ENCODE measurements around the gene CNKSR1.
"Not testable (repeated sequence)": the region's sequence is repeated elsewhere in the genome, so short reads cannot be mapped to it uniquely, and the experiment has no call there.

The CNKSR1 gene

DNA sequence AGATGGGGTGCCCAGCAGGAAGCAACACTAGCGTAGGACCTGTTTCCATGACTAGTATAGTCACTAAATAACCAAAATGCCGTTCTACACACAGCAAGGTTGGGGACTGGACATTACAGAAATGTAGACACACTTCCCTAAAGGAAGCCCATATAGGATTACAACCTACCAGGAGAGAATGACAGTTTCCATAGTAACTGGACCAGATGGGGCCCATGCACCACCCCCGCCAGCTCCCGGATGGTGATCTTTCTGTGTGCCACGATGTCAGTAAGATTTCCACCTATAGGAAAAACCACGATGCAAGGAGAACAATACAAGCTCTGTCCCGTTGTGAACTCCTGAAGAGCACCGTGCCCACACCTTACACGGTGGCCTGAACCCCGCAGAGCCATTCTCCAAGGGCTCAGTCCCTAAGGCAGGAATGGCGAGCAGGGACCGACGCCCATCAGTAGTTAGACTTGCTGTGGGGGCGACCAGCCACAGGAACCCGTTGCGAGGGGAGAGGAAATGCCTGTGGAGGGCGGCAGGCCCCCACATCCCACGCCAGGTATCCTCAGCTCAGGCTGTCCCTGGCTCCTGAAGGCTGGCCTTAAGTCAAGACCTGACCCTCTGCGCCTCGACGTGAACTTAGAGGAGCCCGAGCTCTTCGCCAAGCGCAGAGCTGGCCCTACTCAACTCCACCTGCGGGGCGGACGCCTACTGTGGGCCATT, 43.1 kb downstream of the CNKSR1 start:
- in situ Hi-C loops (cut with MboI; ENCODE audit: low pct_unique_long_range_greater_than_20kb, low sequenced_read_pairs, unreplicated experiment), result no loop called here
- no peak for DNase-seq (ENCODE audit: low spot score)
- TF ChIP-seq, protein P1, sequence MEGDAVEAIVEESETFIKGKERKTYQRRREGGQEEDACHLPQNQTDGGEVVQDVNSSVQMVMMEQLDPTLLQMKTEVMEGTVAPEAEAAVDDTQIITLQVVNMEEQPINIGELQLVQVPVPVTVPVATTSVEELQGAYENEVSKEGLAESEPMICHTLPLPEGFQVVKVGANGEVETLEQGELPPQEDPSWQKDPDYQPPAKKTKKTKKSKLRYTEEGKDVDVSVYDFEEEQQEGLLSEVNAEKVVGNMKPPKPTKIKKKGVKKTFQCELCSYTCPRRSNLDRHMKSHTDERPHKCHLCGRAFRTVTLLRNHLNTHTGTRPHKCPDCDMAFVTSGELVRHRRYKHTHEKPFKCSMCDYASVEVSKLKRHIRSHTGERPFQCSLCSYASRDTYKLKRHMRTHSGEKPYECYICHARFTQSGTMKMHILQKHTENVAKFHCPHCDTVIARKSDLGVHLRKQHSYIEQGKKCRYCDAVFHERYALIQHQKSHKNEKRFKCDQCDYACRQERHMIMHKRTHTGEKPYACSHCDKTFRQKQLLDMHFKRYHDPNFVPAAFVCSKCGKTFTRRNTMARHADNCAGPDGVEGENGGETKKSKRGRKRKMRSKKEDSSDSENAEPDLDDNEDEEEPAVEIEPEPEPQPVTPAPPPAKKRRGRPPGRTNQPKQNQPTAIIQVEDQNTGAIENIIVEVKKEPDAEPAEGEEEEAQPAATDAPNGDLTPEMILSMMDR (IDR thresholded peaks at IDR 0.05; ENCODE audit: extremely low read depth, insufficient read depth, missing control alignments), result no peak

DNA sequence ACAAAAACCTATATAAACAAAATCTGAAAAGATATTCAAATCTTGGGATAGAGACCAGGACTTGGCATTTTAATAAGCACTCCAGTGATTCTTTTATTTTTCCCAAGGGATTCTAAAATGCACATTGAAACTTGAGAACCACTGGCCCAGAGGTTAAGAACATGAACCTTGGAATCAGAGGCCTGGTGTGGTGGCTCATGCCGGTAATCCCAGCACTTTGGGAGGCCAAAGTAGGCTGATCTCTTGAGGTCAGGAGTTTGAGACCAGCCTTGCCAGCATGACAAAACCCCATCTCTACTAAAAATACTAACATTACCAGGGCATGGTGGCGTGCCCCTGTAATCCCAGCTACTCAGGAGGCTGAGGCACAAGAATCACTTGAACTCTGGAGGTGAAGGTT, 43.8 kb downstream of the CNKSR1 start:
- in situ Hi-C loops (cut with MboI; ENCODE audit: low pct_unique_long_range_greater_than_20kb, low sequenced_read_pairs, unreplicated experiment), result no loop called here

DNA sequence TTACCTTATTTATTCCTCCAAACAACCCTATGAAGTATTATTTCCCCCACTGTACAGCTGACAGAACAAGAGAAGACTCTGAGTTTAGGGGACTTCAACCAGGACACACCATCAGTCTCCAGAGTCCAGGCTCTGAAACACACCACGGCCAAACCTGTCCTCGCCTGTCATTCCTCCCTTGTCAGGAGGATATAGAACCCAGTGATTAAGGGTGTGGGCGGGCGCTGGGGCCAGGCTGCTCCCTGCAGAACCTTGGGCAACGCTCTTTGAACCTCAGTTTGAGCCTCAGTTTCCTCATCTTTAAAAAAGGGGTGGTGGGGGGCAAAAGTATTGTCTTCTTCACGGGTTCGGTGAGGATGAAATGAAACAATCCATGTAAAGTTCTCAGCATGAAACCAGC, 47.3 kb downstream of the CNKSR1 start:
- in situ Hi-C loops (cut with MboI; ENCODE audit: low pct_unique_long_range_greater_than_20kb, low sequenced_read_pairs, unreplicated experiment), result no loop called here
- TF ChIP-seq, protein P1 (IDR thresholded peaks at IDR 0.05; ENCODE audit: extremely low read depth, insufficient read depth, missing control alignments), result no peak
- DNase-seq (ENCODE audit: low spot score), result no peak

More for the DNA sequence above, 43.8 kb downstream of the CNKSR1 start:
- DNase-seq (ENCODE audit: low spot score), result no peak
- TF ChIP-seq, protein P1 (IDR thresholded peaks at IDR 0.05; ENCODE audit: extremely low read depth, insufficient read depth, missing control alignments), result no peak

DNA sequence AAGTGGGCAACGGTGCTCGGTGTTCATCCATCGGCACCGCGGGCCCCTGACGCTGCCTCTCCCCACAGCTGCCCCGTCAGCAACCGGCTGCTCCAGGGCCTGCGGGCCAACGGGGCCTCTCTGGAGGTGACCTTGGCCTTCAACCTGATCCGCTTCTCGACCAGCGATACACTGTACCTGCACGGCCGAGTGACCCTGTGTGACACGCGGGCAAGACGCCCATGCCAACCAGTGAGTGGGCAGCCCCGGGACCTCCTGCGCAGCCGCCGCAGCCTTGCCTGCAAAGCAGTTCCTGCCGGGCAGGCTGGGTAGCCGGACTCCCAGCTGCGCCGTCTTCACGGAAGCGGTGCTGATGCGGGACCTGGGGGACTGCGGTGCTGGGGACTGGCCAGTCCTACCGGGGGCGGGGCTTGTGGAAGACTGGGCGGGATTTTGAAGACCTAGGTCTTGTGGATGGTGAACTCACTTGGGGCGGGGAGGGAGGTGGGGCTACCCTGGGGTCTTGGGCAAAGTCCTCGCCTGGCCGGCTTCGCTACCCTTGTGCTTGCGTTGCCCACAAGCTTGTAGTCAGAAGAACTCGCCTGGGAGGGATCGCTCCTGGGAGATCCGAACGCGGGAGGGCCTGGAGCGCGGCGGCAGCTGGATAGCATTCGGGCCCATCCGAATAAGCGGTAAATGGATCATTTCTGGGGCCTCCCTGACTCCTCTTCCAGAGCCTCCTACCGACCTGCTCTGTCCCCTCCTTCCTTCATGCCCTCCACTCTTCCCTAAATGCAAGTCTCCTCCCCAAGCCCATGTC, 47.9 kb downstream of the CNKSR1 start:
- DNase-seq (ENCODE audit: low spot score), result no peak
- in situ Hi-C loops (cut with MboI; ENCODE audit: low pct_unique_long_range_greater_than_20kb, low sequenced_read_pairs, unreplicated experiment), result no loop called here
- TF ChIP-seq, protein P1 (IDR thresholded peaks at IDR 0.05; ENCODE audit: extremely low read depth, insufficient read depth, missing control alignments), result no peak

DNA sequence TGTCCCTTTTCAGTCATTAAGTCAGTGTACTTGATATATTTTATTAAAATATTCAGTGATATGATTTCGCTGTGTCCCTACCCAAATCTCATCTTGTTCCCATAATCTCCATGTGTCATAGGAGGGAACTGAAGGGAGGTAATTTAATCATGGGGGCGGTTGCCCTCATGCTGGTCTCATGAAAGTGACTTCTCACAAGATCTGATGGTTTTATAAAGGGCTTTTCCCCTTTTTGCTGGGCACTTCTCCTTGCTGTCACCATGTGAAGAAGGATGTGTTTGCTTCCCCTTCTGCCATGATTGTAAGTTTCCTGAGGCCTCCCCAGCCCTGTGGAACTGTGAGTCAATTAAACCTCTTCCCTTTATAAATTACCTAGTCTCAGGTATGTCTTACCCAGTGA, 53.4 kb downstream of the CNKSR1 start:
- DNase-seq (ENCODE audit: low spot score); in situ Hi-C loops (cut with MboI; ENCODE audit: low pct_unique_long_range_greater_than_20kb, low sequenced_read_pairs, unreplicated experiment): not testable (repeated sequence)

DNA sequence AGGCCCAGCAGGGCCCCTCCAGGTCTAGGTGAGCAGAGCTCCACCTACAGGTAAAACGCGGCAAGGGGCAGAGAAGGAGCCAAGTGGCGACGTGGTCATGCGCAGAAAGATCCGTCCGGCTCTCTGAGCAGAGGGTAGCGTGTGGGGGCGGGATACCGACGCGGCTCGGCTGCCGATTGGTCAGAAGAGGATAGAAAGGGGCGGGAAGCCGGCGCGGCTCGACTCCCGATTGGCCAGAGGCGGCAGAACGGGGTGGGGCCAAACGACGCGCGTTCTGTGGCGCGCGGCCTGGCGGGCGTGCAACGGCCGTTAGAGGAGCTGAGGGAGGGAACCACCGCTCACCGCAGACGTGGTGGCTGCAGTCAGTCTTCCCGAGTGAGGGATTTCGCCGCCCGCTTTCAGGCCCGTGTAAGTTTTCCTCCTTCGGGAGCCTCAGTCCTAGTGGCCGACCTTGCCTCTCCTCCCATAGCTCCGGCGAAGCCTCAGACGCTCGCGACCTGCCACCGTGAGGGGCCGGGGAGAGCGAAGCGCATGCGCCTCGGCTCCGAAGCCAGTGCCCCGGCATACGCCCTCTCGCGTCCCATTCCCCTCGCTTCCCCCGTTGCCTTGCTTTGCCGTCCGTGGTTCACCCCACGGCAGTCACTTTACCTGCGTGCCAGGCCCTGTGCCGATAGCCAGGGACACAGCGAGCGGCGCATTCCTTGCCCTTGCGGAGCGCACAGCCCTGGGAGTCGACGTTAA, 56.8 kb downstream of the CNKSR1 start, which contains the start of gene CEP85:
CEP85 (plus strand) TSS at position 298 of the 741 bp plus-strand sequence. CDS start 5,584 bp downstream, outside the sequence.
- TF ChIP-seq, protein P1 (IDR thresholded peaks at IDR 0.05; ENCODE audit: extremely low read depth, insufficient read depth, missing control alignments), result peak; percentile 97
- peak; percentile 99 for DNase-seq (ENCODE audit: low spot score)
- in situ Hi-C loops (cut with MboI; ENCODE audit: low pct_unique_long_range_greater_than_20kb, low sequenced_read_pairs, unreplicated experiment), result no loop called here

Data from GM13977 (cell line).